Activated CD8-positive, alpha-beta memory T cell treated with anti-CD3 and anti-CD28 coated beads, Interleukin-2, amount 50 U/mL, for 24 hours (primary cell): ENCODE measurements around the gene AP1M2.
"Not testable (repeated sequence)": the region's sequence is repeated elsewhere in the genome, so short reads cannot be mapped to it uniquely, and the experiment has no call there.

Experiments
- DNase-seq: peaks from one replicate; pipeline ENCODE4 v3.0.0-alpha.2; 2020; ENCODE audit errors: extremely low read depth

AP1M2 gene

GRCh38 chr19:10565028-10565566 is 22.0 kb downstream of the AP1M2 start:
- DNase-seq, result no peak

GRCh38 chr19:10562609-10563008 is 24.5 kb downstream of the AP1M2 start:
- no peak for DNase-seq

- no peak for DNase-seq
These were observed 27.0 kb downstream of the AP1M2 start for GRCh38 chr19:10560154-10560553.

- no peak for DNase-seq
These were observed 29.4 kb downstream of the AP1M2 start for GRCh38 chr19:10557603-10558197.

GRCh38 chr19:10555610-10555973 is 31.5 kb downstream of the AP1M2 start:
- no peak for DNase-seq

- DNase-seq, result no peak
These were observed 32.1 kb downstream of the AP1M2 start for GRCh38 chr19:10554760-10555609.

GRCh38 chr19:10553943-10554381 is 33.1 kb downstream of the AP1M2 start:
- no peak for DNase-seq

GRCh38 chr19:10553087-10553667 is 33.9 kb downstream of the AP1M2 start:
- no peak for DNase-seq

GRCh38 chr19:10552510-10553053 is 34.5 kb downstream of the AP1M2 start:
- DNase-seq, result no peak

GRCh38 chr19:10551698-10552301 is 35.3 kb downstream of the AP1M2 start:
- DNase-seq, result no peak

- DNase-seq, result not testable (repeated sequence)
These were observed 36.1 kb downstream of the AP1M2 start for GRCh38 chr19:10551006-10551405.

- DNase-seq, result no peak
These were observed 36.8 kb downstream of the AP1M2 start for GRCh38 chr19:10550336-10550735.

- no peak for DNase-seq
These were observed 37.4 kb downstream of the AP1M2 start for GRCh38 chr19:10549733-10550132.

GRCh38 chr19:10548746-10549276 is 38.3 kb downstream of the AP1M2 start:
- no peak for DNase-seq

GRCh38 chr19:10546817-10547216 is 40.3 kb downstream of the AP1M2 start:
- no peak for DNase-seq

GRCh38 chr19:10544753-10545251 is 42.3 kb downstream of the AP1M2 start:
- DNase-seq, result no peak

- DNase-seq, result no peak
These were observed 42.8 kb downstream of the AP1M2 start for GRCh38 chr19:10544242-10544752.

GRCh38 chr19:10543420-10544241 is 43.5 kb downstream of the AP1M2 start, which contains the start of gene ATG4D:
Gene ATG4D (plus strand): TSS chr19:10543904. CDS start chr19:10544091, 187 bp downstream.
- no peak for DNase-seq

GRCh38 chr19:10543059-10543419 is 44.1 kb downstream of the AP1M2 start:
- DNase-seq, result no peak

GRCh38 chr19:10539016-10539415 is 48.1 kb downstream of the AP1M2 start:
- DNase-seq, result not testable (repeated sequence)
